ENCODE measurements around the gene HOXA7.

HOXA7 gene

GRCh38 chr7:27169658-27170425, 13.4 kb upstream of the HOXA7 start:
- no peak for DNase-seq

DNA sequence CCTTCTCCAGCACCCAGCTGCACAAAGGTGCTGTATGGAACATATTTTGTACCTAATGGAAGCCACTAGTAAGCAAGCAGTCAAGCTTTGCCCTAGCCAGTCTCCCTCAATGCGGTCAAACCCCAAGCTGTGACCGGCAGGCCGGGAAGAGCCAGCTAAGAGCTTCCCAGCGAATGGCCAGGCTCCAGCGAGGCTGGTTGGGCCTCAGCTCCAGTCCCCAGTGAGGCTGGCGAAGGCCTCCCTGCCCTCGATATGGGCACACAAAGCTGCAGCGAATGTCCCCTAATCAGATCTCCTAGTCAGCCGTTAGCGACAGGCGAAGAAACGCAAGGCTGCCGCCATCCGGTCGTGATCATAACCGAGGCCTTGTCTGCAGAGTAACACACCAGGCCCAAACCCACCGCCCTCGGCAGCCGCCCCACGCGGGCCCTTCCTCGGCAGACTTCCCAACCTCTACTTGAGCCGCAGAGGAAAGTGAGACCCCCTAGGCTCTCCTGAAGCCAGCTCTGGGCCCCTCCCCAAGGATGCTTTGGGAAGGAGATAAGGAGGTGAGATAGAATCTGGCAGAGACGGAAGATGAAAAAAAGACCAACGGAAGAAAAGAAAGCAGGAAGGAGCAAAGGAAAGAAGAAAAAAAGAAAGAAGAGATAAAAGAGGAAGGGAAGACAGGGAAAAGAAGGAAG, 11.9 kb upstream of the HOXA7 start:
- DNase-seq = no peak

DNA sequence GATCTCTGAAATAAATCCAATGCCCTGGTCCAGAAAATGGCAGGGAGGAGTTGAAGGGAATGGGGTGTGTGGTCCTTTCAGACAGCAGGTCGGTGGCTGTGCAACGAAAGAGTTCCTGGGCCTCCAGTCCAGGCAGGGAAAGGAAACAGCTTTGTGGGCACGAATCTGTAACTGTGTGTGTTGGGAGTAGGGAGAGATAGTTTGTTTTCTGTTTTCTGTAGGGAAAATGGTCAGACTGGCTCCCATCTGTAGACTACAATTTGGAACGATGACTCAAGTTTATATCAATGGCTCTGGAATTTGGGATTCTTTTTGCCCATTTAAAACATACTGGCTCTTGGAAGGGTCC, 11.4 kb upstream of the HOXA7 start:
- no peak for DNase-seq

GRCh38 chr7:27166531-27167505, 10.3 kb upstream of the HOXA7 start:
- no peak for DNase-seq

- DNase-seq = no peak
Measured at GRCh38 chr7:27165996-27166530, 9.6 kb upstream of the HOXA7 start.

- peak; percentile 43 for DNase-seq
Measured at GRCh38 chr7:27165089-27165995, 8.9 kb upstream of the HOXA7 start, which contains the start of gene HOXA9. Gene HOXA9 (minus strand): TSS chr7:27165537. CDS start chr7:27165457, 80 bp downstream.

DNA sequence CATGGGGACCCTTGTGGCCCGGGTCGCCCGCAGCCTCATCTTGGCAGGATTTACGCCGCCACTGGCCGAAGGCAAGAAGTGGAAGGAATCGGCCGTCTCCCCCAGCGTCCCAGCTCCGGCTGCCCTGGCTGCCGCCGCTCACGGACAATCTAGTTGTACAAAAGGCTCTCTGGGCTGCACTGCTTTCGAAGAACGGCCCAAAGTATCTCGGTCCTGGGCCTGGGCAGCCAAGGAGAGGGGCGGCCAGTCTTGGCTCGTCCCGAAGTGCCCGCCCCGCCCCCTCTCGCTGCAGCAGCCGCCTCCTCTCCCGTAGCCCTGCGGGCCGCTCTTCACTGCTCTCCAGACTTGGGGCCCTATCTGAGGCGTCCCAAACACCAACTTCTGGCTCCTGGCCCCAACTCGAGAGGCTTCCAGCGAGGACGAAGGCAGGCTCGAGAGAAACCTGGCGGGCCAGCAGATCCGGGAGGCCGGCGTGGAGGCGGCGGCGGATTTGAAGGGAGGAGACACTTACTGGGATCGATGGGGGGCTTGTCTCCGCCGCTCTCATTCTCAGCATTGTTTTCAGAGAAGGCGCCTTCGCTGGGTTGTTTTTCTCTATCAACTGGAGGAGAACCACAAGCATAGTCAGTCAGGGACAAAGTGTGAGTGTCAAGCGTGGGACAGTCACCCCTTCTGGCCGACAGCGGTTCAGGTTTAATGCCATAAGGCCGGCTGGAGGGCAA, 8.1 kb upstream of the HOXA7 start:
- DNase-seq = no peak

DNA sequence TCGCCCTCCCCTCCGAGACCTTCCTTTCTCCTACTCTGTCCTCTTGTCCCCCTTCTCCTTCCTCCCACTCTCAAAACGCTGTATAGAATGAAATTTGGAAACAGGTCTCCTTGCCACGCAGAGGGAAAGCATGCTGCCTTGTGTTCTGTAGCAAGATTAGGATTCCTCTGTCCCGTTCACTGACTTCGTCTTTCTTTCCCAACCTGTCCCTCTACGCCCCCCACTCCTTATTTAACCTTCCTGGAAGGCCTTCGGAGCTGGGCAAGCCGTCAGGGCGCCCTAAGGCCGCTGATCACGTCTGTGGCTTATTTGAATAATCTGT, 7.5 kb upstream of the HOXA7 start:
- no peak for DNase-seq

DNA sequence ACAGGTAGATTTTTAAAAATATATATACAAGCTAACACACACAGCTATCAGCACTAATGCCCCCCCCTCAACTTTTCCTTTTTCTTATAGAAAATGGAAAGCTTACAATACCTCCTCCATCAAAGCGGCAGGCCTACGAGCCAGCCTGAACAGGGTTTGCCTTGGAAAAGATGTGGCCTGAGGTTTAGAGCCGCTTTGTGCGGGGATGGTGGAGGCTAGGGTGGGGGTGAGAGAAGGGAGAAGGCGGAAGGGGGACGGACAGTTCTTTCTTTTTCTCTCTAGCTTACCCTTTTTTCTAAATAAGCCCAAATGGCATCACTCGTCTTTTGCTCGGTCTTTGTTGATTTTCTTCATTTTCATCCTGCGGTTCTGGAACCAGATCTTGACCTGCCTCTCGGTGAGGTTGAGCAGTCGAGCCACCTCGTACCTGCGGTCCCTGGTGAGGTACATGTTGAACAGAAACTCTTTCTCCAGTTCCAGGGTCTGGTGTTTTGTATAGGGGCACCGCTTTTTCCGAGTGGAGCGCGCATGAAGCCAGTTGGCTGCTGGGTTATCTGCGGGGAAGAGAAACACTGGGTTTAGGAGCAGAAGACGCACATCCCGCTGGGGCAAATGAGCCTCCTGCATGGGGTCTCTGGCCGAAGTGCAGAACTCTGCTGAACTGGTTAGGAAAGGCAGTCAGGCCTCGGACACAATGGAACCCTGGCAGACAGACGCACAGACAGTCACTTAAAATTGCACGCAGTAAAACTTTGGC, 7.0 kb upstream of the HOXA7 start:
- no peak for DNase-seq

- DNase-seq = no peak
Measured at GRCh38 chr7:27162561-27163287, 6.2 kb upstream of the HOXA7 start.

GRCh38 chr7:27161721-27162560, 5.5 kb upstream of the HOXA7 start:
- DNase-seq = no peak

- DNase-seq = no peak
Measured at GRCh38 chr7:27161214-27161720, 4.8 kb upstream of the HOXA7 start.

DNA sequence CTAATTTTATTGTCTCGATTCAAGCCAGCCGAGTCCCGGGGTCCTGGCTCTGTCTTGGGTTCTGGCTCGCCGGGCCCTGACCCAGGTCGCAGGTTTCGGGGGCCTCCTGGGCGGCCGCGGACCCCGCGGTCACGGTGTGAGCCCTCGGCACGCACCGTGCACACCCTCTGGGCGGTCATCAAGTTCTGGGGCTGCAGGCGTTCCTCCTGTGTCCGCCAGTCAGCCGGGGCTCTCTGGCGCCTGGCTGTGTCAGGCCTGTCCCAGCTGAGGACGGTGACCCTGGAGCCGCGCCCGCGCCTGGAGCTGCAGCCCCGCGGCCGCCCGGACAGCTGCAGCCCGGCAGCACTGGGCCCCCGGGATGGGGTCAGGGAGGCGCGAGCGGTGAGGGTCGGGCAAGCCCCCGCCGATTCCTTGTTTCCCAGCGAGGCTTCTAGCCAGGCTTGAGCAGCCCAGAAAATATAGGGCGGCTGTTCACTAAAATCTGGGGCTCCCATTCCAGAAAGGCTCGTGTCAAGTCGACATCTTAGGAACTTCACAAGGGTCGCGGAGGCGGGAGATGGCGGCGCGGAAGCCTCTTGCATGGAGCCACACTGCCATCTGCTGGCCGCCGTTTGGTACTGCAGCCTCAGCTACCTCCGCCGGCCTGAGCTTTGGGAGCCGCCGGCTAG, 4.2 kb upstream of the HOXA7 start:
- peak; percentile 87 for DNase-seq

DNA sequence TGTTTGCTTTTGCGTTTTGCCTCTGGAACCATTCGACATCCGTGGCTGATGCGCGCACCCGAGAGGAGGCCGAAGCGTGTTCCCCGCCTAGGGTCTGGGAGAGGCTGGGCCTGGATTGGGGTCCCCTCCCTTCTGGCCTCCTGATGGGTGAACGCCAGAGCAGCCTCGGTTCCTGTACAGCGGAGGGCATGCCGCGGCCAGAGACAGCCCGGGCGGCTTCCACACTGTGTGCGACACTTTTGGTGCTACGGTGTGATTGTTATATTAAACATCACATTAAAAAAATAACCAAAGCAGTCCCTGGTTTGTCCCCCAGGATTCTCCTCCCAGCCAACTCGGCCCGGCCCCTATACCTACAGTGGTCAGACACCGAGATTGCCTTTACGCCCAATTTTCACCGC, 3.7 kb upstream of the HOXA7 start:
- no peak for DNase-seq

GRCh38 chr7:27159266-27160144, 3.0 kb upstream of the HOXA7 start:
- no peak for DNase-seq

- DNase-seq = no peak
Measured at GRCh38 chr7:27158436-27159265, 2.2 kb upstream of the HOXA7 start.
